ENCODE data around the gene SLC38A11.

The SLC38A11 gene

DNA sequence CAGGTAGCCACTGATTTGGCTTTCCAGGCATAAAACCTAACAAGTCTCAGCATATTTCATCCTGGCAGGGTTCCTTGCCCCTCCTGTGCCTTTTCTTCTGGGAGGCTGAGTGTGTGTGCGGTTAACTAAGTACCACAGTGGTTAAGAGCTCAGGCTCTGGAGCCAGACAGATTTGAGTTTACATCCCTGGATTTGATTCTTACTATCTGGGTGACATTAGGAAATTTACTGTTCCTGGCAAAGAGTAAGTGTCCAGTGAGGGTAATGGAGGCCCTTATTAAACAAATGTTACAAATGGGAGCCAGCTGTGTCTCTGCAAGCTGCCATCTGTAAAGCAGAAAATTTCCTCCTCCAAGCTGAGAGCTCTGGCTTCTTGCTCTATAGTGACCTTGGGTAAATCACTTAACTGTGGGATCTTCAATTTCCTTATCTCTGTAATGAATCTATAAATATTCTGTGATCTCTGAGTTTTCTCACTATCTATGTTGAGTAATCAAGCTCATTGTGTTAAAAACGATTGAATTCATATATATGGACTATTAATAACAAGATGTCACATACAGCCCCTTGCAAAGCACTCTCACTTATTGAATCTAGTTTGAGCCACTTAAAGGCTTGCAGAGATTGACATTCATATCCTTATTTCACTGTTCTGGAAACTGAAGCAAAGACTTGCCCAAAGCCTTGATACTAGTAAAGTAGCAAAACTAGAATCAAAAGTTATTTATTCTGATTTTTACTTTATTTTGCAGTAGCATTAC, 107.2 kb downstream of the SLC38A11 start:
- no peak overlapping the region for H3K27ac ChIP-seq
- DNase-seq: no peak

DNA sequence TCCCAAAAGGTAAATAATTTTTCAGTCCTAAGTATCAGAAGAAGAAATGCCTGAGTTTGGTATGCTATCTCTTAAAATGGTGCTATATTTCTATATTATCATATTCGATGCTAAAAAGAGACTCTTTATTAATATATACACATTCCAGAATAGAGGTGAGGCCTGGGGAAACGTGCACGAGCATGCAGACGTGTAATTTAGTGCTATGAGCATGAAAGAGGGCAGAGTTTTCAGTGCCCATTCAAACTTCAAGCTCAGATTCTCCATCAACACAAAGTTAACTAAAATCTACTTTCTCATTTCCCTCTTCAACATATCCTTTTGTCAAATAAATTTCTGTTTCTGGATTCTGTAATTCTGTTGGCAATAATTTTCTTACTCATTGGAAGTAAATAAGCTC, 108.0 kb downstream of the SLC38A11 start:
- DNase-seq: no peak
- no peaks in the 10 kb centered on the region for H3K27me3 ChIP-seq (replicated peaks)
- TF ChIP-seq, protein P1, sequence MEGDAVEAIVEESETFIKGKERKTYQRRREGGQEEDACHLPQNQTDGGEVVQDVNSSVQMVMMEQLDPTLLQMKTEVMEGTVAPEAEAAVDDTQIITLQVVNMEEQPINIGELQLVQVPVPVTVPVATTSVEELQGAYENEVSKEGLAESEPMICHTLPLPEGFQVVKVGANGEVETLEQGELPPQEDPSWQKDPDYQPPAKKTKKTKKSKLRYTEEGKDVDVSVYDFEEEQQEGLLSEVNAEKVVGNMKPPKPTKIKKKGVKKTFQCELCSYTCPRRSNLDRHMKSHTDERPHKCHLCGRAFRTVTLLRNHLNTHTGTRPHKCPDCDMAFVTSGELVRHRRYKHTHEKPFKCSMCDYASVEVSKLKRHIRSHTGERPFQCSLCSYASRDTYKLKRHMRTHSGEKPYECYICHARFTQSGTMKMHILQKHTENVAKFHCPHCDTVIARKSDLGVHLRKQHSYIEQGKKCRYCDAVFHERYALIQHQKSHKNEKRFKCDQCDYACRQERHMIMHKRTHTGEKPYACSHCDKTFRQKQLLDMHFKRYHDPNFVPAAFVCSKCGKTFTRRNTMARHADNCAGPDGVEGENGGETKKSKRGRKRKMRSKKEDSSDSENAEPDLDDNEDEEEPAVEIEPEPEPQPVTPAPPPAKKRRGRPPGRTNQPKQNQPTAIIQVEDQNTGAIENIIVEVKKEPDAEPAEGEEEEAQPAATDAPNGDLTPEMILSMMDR (IDR thresholded peaks at IDR 0.05; ENCODE audit: low read depth, low read length, missing control alignments): no peak
- no peaks in the 10 kb centered on the region for H3K36me3 ChIP-seq (replicated peaks)
- no peak overlapping the region for H3K27ac ChIP-seq
- H3K4me3 ChIP-seq (ENCODE audit: low read depth, low read length): no peak overlapping the region
- in situ Hi-C loops (cut with HindIII; ENCODE audit: low pct_ligation_motif_present, low sequenced_read_pairs): no loop called here

More for the DNA sequence above, 107.2 kb downstream of the SLC38A11 start:
- Histone ChIP-seq H3K27me3 (replicated peaks) (no peaks in the 10 kb centered on the region), H3K4me3 (ENCODE audit: low read depth, low read length) (no peak overlapping the region), H3K36me3 (replicated peaks) (no peaks in the 10 kb centered on the region)
- in situ Hi-C loops (cut with HindIII; ENCODE audit: low pct_ligation_motif_present, low sequenced_read_pairs): no loop called here
- TF ChIP-seq, protein P1 (IDR thresholded peaks at IDR 0.05; ENCODE audit: low read depth, low read length, missing control alignments): no peak

DNA sequence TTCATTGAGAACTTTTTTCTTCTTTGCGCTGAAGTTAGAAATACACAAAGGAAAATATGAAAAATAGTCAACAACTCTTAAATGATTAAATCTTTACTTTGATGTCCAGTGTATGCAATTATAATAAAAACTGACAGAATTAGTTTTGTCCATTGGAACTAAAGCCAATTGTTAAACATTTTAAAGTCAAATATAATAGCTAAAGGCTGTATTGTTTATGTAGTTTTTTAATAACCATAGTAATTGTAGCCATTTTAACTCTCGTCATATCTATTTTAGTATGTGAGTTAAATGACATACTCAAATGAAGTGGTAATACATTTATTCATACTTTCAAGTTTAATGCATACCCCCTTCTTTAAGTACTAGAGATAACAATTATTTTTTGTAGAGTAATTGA, 109.0 kb downstream of the SLC38A11 start:
- no peak for DNase-seq
- Histone ChIP-seq H3K4me3 (ENCODE audit: low read depth, low read length) (no peak overlapping the region), H3K27ac (no peak overlapping the region), H3K36me3 (replicated peaks) (no peaks in the 10 kb centered on the region), H3K27me3 (replicated peaks) (no peaks in the 10 kb centered on the region)
- in situ Hi-C loops (cut with HindIII; ENCODE audit: low pct_ligation_motif_present, low sequenced_read_pairs): no loop called here
- TF ChIP-seq, protein P1 (IDR thresholded peaks at IDR 0.05; ENCODE audit: low read depth, low read length, missing control alignments): no peak
